ENCODE results near the gene HEYL.

Gene HEYL

DNA sequence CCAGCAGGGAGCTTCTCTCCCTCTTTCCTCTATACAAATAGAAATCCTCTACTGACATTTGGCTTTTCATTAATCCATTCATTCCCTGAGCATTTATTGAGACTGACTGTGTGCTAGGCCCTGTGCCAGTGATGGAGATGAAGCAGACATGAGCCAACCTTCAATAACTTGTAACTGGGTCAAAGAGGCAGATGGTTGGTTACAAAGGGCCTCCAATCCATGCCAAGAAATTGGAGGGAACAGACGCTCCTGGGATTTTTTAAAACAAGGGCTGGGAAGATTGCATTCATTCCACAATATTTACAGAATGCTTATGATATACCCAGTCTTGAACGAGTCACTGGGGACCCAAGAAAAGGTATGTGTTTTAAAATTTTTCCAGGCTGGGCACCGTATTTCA lies 45.6 kb upstream of the HEYL start:
- Histone ChIP-seq H2AFZ (ENCODE audit: low read depth) (no peak overlapping the region), H3K79me2 (ENCODE audit: insufficient read depth, low read depth) (no peaks in the 10 kb centered on the region), H3K27me3 (ENCODE audit: insufficient read depth, low read depth) (peaks cover 13% of the 10 kb centered on the region; the same call in 1 of the 2 replicates), H3K27ac (no peak overlapping the region), H3K9ac (no peak overlapping the region), H4K20me1 (ENCODE audit: insufficient read depth) (no peaks in the 10 kb centered on the region), H3K36me3 (ENCODE audit: insufficient read depth) (no peaks in the 10 kb centered on the region), H3K4me2 (no peak overlapping the region), H3K4me1 (ENCODE audit: low read depth, poor library complexity, severe bottlenecking) (no peaks in the 10 kb centered on the region), H3K4me3 (IDR thresholded peaks at IDR 0.05; ENCODE audit: insufficient read depth, low read depth, low read length) (no peak overlapping the region)
- TF ChIP-seq, protein P1, sequence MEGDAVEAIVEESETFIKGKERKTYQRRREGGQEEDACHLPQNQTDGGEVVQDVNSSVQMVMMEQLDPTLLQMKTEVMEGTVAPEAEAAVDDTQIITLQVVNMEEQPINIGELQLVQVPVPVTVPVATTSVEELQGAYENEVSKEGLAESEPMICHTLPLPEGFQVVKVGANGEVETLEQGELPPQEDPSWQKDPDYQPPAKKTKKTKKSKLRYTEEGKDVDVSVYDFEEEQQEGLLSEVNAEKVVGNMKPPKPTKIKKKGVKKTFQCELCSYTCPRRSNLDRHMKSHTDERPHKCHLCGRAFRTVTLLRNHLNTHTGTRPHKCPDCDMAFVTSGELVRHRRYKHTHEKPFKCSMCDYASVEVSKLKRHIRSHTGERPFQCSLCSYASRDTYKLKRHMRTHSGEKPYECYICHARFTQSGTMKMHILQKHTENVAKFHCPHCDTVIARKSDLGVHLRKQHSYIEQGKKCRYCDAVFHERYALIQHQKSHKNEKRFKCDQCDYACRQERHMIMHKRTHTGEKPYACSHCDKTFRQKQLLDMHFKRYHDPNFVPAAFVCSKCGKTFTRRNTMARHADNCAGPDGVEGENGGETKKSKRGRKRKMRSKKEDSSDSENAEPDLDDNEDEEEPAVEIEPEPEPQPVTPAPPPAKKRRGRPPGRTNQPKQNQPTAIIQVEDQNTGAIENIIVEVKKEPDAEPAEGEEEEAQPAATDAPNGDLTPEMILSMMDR (conservative IDR thresholded peaks at IDR 0.05; ENCODE audit: low read depth, low read length): no peak

DNA sequence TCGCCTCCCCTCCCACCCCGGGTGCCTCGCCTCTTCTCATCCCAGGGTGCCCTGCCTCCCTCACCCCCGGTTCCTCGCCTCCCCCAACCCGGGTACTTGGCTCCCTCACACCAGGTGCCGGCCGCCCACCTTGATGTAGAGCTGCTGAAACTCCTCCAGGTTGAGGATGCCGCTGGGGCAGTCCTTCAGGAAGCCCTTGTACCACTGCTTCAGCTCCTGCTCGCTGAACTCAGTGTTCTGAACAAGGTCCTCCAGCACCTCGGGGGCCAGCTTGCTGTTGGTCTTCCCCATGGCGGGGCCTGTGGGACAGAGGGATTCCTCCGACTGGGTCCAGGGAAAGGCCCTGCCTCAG lies 44.8 kb upstream of the HEYL start:
- Histone ChIP-seq H2AFZ (ENCODE audit: low read depth) (no peak overlapping the region), H3K79me2 (ENCODE audit: insufficient read depth, low read depth) (no peaks in the 10 kb centered on the region), H3K9ac (no peak overlapping the region), H3K27ac (no peak overlapping the region), H3K4me1 (ENCODE audit: low read depth, poor library complexity, severe bottlenecking) (no peaks in the 10 kb centered on the region), H4K20me1 (ENCODE audit: insufficient read depth) (no peaks in the 10 kb centered on the region), H3K27me3 (ENCODE audit: insufficient read depth, low read depth) (peaks cover 9% of the 10 kb centered on the region; the same call in 1 of the 2 replicates), H3K36me3 (ENCODE audit: insufficient read depth) (no peaks in the 10 kb centered on the region), H3K4me2 (no peak overlapping the region), H3K4me3 (IDR thresholded peaks at IDR 0.05; ENCODE audit: insufficient read depth, low read depth, low read length) (no peak overlapping the region)
- TF ChIP-seq, protein P1 (conservative IDR thresholded peaks at IDR 0.05; ENCODE audit: low read depth, low read length): no peak

DNA sequence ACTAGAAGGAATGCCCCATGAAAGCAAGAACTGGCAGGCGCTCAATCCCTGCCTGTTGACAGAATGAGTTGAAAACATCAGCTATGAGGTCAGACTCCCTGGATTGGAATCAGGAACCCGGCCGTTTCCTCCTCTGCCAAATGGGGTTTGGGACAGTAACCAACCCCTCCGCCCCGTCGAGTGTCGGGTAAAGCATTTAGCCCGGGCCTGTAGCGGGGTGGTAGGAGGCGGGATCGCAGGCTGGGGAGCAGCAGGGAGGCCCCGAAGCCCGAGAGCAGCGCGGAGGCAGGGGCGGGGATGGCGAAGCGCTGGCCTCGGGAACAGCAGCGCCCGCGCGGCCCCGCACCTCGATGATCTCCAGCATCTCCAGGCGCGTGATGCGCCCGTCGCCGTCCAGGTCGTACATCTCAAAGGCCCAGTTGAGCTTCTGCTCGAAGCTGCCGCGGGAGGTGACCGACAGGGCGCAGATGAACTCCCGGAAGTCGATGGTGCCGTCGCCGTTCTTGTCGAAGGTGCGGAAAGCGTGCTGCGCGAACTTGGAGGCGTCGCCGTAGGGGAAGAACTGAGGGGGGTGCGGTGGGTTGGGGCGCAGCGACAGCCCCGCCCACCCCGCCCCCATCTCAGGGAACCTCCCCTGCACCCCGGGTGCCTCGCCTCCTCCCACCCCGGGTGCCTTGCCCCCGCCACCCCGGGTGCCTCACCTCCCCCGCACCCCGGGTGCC lies 44.3 kb upstream of the HEYL start:
- Histone ChIP-seq H2AFZ (ENCODE audit: low read depth) (no peak overlapping the region), H3K79me2 (ENCODE audit: insufficient read depth, low read depth) (no peaks in the 10 kb centered on the region), H3K4me2 (no peak overlapping the region)

DNA sequence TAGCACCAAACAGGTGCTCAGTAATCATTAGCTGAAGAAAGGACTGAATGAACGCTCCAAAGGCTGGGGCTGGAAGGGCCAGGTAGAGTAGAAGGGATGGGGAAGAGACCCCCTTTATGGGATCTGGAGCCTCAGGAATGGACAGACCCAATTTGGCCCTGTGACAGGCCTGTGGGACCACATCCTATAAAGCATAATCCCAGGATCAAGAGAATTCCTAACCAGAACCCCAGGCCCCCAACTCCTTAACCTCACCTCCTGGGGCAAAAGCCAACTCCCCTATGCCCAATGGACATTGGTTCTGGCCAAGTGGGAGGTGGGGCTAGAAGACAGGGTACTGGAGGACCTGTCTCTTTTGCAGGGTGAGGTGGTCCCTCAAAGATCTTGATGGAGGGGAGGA lies 42.6 kb upstream of the HEYL start:
- Histone ChIP-seq H3K9ac (no peak overlapping the region), H3K27me3 (ENCODE audit: insufficient read depth, low read depth) (0 out of 2 replicates have a peak, but pooled peaks cover 2% of the 10 kb centered on the region), H3K4me1 (ENCODE audit: low read depth, poor library complexity, severe bottlenecking) (no peaks in the 10 kb centered on the region), H3K79me2 (ENCODE audit: insufficient read depth, low read depth) (no peaks in the 10 kb centered on the region), H4K20me1 (ENCODE audit: insufficient read depth) (no peaks in the 10 kb centered on the region), H3K4me3 (IDR thresholded peaks at IDR 0.05; ENCODE audit: insufficient read depth, low read depth, low read length) (no peak overlapping the region), H3K4me2 (no peak overlapping the region), H3K36me3 (ENCODE audit: insufficient read depth) (no peaks in the 10 kb centered on the region), H3K27ac (no peak overlapping the region), H2AFZ (ENCODE audit: low read depth) (no peak overlapping the region)
- TF ChIP-seq, protein P1 (conservative IDR thresholded peaks at IDR 0.05; ENCODE audit: low read depth, low read length): no peak

More for the DNA sequence above, 44.3 kb upstream of the HEYL start:
- TF ChIP-seq, protein P1 (conservative IDR thresholded peaks at IDR 0.05; ENCODE audit: low read depth, low read length): no peak
- Histone ChIP-seq H3K4me3 (IDR thresholded peaks at IDR 0.05; ENCODE audit: insufficient read depth, low read depth, low read length) (no peak overlapping the region), H4K20me1 (ENCODE audit: insufficient read depth) (no peaks in the 10 kb centered on the region), H3K9ac (no peak overlapping the region), H3K4me1 (ENCODE audit: low read depth, poor library complexity, severe bottlenecking) (no peaks in the 10 kb centered on the region), H3K36me3 (ENCODE audit: insufficient read depth) (no peaks in the 10 kb centered on the region), H3K27me3 (ENCODE audit: insufficient read depth, low read depth) (peaks cover 9% of the 10 kb centered on the region; the same call in 1 of the 2 replicates), H3K27ac (no peak overlapping the region)
